K562 (cell line): ENCODE measurements around the gene FGF22. TPM values are rescaled to one million over a fixed set of nuclear protein-coding genes. Genes with fewer than 3 reads are reported as not detected.

ENCODE experiments used
- ATAC-seq: fragments of 200-7000 bp; cut with Tn5 transposase; 3 replicates; pipeline ENCODE4 v1.9.1; 2020; ENCODE audit warnings: moderate library complexity
- BruUV-seq: library from RNA; stranded (reverse); fragments of 400-500 nt; replicated peaks from 2 replicates; lab custom pipeline; 2021; lab: Mats Ljungman, UMichigan
- CTCF ChIA-PET: fragments of 300-600 bp; formaldehyde crosslinking; extraction: SDS; loops from one replicate; lab custom pipeline; 2021; ENCODE audit warnings: low intra/inter-chr PET ratio; lab: Yijun Ruan, JAX
- POLR2A ChIA-PET: fragments of 300-600, 350-650 bp; sonication (Branson Sonifier 250); formaldehyde crosslinking; extraction: SDS; loops from one replicate; lab custom pipeline; 2021; ENCODE audit warnings: antibody characterized with exemption, inconsistent platforms; lab: Yijun Ruan, JAX
- DNase-seq, 4 experiments: peaks; one replicate each; pipeline versions ENCODE4 v3.0.0 to v3.0.0-alpha.2; 2011 to 2018; ENCODE audit warnings: low spot score in 3 of 4, mixed read lengths in 3 of 4; ENCODE audit errors: extremely low read depth in 1 of 4
- FAIRE-seq: peaks from 2 replicates; lab custom pipeline; 2011; peaks lifted over from hg19 to GRCh38; lab: Jason Lieb, UNC
- H2AFZ ChIP-seq: 2 replicates; pipeline ENCODE4 v1.6.0; 2011; ENCODE audit warnings: low read depth, low read length, control low read depth, inconsistent platforms
- H3K27ac ChIP-seq: fragments of 200-600 bp; 3 replicates; pipeline ENCODE4 v1.8.0; 2011; ENCODE audit warnings: low read depth, mild to moderate bottlenecking, control low read depth, inconsistent platforms, low read length, moderate library complexity, mixed read lengths; ENCODE audit errors: extremely low read depth
- H3K27me3 ChIP-seq, 2 experiments: fragments of 300-600 bp in 1 of 2; 2 replicates in 1 of 2; 3 replicates in 1 of 2; pipeline versions ENCODE4 v1.6.0 to v1.8.0; 2011; ENCODE audit warnings: inconsistent platforms in 2 of 2, low read length in 2 of 2, mild to moderate bottlenecking in 1 of 2, mixed read lengths in 1 of 2, moderate library complexity in 1 of 2; ENCODE audit not compliant: control insufficient read depth in 2 of 2, insufficient read depth in 2 of 2
- H3K36me3 ChIP-seq: fragments of 300-600 bp; 3 replicates; pipeline ENCODE4 v1.8.0; 2011; ENCODE audit warnings: mild to moderate bottlenecking, low read length, inconsistent platforms; ENCODE audit not compliant: control insufficient read depth, insufficient read depth
- H3K4me1 ChIP-seq, 2 experiments: fragments of 200-600 bp in 1 of 2; replicated peaks in 1 of 2; 2 replicates in 1 of 2; 3 replicates in 1 of 2; pipeline versions ENCODE4 v1.5.1 to v1.8.0; 2011; ENCODE audit warnings: inconsistent platforms in 2 of 2, low read length in 2 of 2, mild to moderate bottlenecking in 1 of 2, mixed read lengths in 1 of 2, moderate library complexity in 1 of 2; ENCODE audit not compliant: control insufficient read depth in 2 of 2, insufficient read depth in 2 of 2
- H3K4me2 ChIP-seq: 2 replicates; pipeline ENCODE4 v1.6.1; 2011; ENCODE audit warnings: low read length, control low read depth, inconsistent platforms, mixed read lengths; ENCODE audit not compliant: insufficient read depth
- H3K4me3 ChIP-seq: fragments of 200-600 bp; sonication (generic), shearing (Covaris generic); 2 replicates; pipeline ENCODE4 v1.5.1; 2016; ENCODE audit warnings: control low read depth, inconsistent platforms
- H3K79me2 ChIP-seq: fragments of 200-600 bp; 3 replicates; pipeline ENCODE4 v1.8.0; 2011; ENCODE audit warnings: low read length, inconsistent platforms; ENCODE audit not compliant: control insufficient read depth, insufficient read depth
- H3K9ac ChIP-seq, 2 experiments: 2 replicates each; pipeline versions ENCODE4 v1.6.0 to v1.6.1; 2011; ENCODE audit warnings: low read depth in 2 of 2, low read length in 2 of 2, control low read depth in 1 of 2, inconsistent platforms in 1 of 2, mild to moderate bottlenecking in 1 of 2, mixed read lengths in 1 of 2; ENCODE audit not compliant: insufficient read depth in 1 of 2
- H3K9me1 ChIP-seq: one replicate; pipeline ENCODE4 v1.6.0; 2011; ENCODE audit warnings: inconsistent platforms, mild to moderate bottlenecking, low read length, moderate library complexity; ENCODE audit not compliant: control insufficient read depth, insufficient read depth
- H3K9me3 ChIP-seq: replicated peaks from 2 replicates; pipeline ENCODE4 v1.5.1; 2011; ENCODE audit warnings: low read depth, low read length, inconsistent platforms; ENCODE audit not compliant: control insufficient read depth, insufficient read depth
- H4K20me1 ChIP-seq: replicated peaks from 2 replicates; pipeline ENCODE4 v1.6.1; 2011; ENCODE audit warnings: low read length, inconsistent platforms, mixed read lengths; ENCODE audit not compliant: control insufficient read depth, insufficient read depth
- ILK ChIP-seq: fragments of 450-650 bp; IDR thresholded peaks from 2 replicates; pipeline ENCODE4 v1.6.1; 2016; ENCODE audit warnings: missing genetic modification characterization, low read depth, mild to moderate bottlenecking, missing compliant biosample characterization, moderate library complexity, borderline replicate concordance
- KLF1 ChIP-seq: fragments of 450-650 bp; IDR thresholded peaks from 2 replicates; pipeline ENCODE4 v1.6.1; 2016; ENCODE audit warnings: missing genetic modification characterization, missing compliant biosample characterization
- KLF16 ChIP-seq: IDR thresholded peaks from 2 replicates; pipeline ENCODE4 v1.6.1; 2016; ENCODE audit warnings: antibody characterized with exemption
- PHB ChIP-seq: fragments of 250-450 bp; sonication (Bioruptor Pico); IDR thresholded peaks from 2 replicates; pipeline ENCODE4 v1.5.0; 2021
- POLR2G ChIP-seq: fragments of 200-400 bp; formaldehyde crosslinking; IDR thresholded peaks from 2 replicates; pipeline ENCODE4 v1.6.1; 2017; ENCODE audit warnings: low read depth, mild to moderate bottlenecking, antibody characterized with exemption, low read length, moderate library complexity
- RBM34 ChIP-seq: fragments of 200-400 bp; formaldehyde crosslinking; IDR thresholded peaks from 2 replicates; pipeline ENCODE4 v1.6.1; 2018; ENCODE audit warnings: low read length, borderline replicate concordance; ENCODE audit not compliant: insufficient read depth
- SAFB2 ChIP-seq: fragments of 200-400 bp; formaldehyde crosslinking; IDR thresholded peaks from 2 replicates; pipeline ENCODE4 v1.6.1; 2018; ENCODE audit warnings: borderline replicate concordance, low read length, low read depth, moderate library complexity; ENCODE audit not compliant: severe bottlenecking
- SMARCA4 ChIP-seq: fragments of 450-650 bp; IDR thresholded peaks from 2 replicates; pipeline ENCODE4 v1.6.1; 2016
- STAT5B ChIP-seq: fragments of 250-450 bp; sonication (Bioruptor Pico); IDR thresholded peaks from 2 replicates; pipeline ENCODE4 v1.8.0; 2021; ENCODE audit warnings: mild to moderate bottlenecking, inconsistent platforms
- ZBTB7A ChIP-seq: IDR thresholded peaks from 2 replicates; pipeline ENCODE4 v1.6.1; 2011; ENCODE audit warnings: low read depth, mild to moderate bottlenecking, low read length, moderate library complexity, borderline replicate concordance; ENCODE audit not compliant: control insufficient read depth
- ZNF717 ChIP-seq: fragments of 250-450 bp; sonication (Bioruptor Pico); IDR thresholded peaks from 2 replicates; pipeline ENCODE4 v1.5.0; 2021
- WGBS: fragments of 100-300 bp; shearing (Covaris generic); methylation state at CpG from one replicate; pipeline ENCODE4 v1.1.6; 2016; ENCODE audit warnings: low coverage, mixed read lengths; ENCODE audit not compliant: insufficient coverage; ENCODE audit errors: missing lambda C conversion rate; 5-methylcytosine and 5-hydroxymethylcytosine counted together
- in situ Hi-C: fragments of 300-500 bp; cut with MboI; formaldehyde crosslinking; loops from 4 replicates; pipeline ENCODE4 v1.15.0; 2018; ENCODE audit warnings: inconsistent platforms, mixed read lengths
- intact Hi-C: fragments of 100-400 bp; cut with micrococcal nuclease; formaldehyde crosslinking; loops from 2 replicates; pipeline ENCODE4 v1.14.2; 2022
- polyA plus RNA-seq, 8 experiments: library from polyadenylated mRNA; depleted of rRNA in 4 of 8; stranded (reverse) in 5 of 8; unstranded in 3 of 8; fragments of >200 nt; fragmentation: Nextera tagmentation in 2 of 8; fragmentation: Illumina TruSeq in 1 of 8; extraction: Ambion mirVana in 2 of 8; extraction: Trizol in 1 of 8; gene quantifications; 2 replicates each; pipeline versions ENCODE4 v1.2.1 to v1.2.3, GENCODE V29; 2011 to 2014; ENCODE audit warnings: inconsistent platforms in 1 of 8, missing spikeins in 1 of 8
- total RNA-seq, 7 experiments: library from RNA; depleted of rRNA in 6 of 7; stranded (reverse); fragments of >200 nt in 6 of 7; fragmentation: Illumina TruSeq in 2 of 7; extraction: Trizol in 2 of 7; gene quantifications; 2 replicates each; pipeline versions ENCODE4 v1.2.1 to v1.2.3, GENCODE V29; 2011 to 2021; ENCODE audit warnings: low replicate concordance in 1 of 7

FGF22 gene
- total and polyA plus RNA-seq, 9 of the 15 experiments (the other 6 are each of a cell fraction or from before 2014, with no cell fraction given): 0.14 to 2.2 (median 0.86) TPM; not detected in 4

- POLR2A ChIA-PET: no interaction called here
- intact Hi-C loops (no loop called here), in situ Hi-C loops (no loop called here)
- no TSS peak for BruUV-seq
- Histone ChIP-seq H3K9me1 (no peaks in the 10 kb centered on the region), H3K4me2 (no peak overlapping the region), H2AFZ (no peak overlapping the region), H3K9ac (no peak overlapping the region), H3K9me3 (no peaks in the 10 kb centered on the region), H3K27me3 (no peaks in the 10 kb centered on the region), H3K27ac (no peak overlapping the region), H4K20me1 (no peaks in the 10 kb centered on the region), H3K79me2 (no peaks in the 10 kb centered on the region), H3K4me3 (no peak overlapping the region), H3K4me1 (peaks cover 4 to 58% of the 10 kb centered on the region in 2 experiments; a peak in 4 of 5 replicates), H3K36me3 (peaks cover 40% of the 10 kb centered on the region; the same call in 1 of the 3 replicates)
- ATAC-seq: no peak
- WGBS: 84% methylated on average over 3 of the region's 24 CpGs
- DNase-seq: no peak
- no peak for TF ChIP-seq KLF1
- no peak for TF ChIP-seq RBM34
- no peak for TF ChIP-seq SMARCA4
- TF ChIP-seq ZBTB7A: peak; percentile 13; the same call in 1 of the 2 replicates
- peak; percentile 49; the same call in 1 of the 2 replicates for TF ChIP-seq POLR2G
- FAIRE-seq: no peak
- CTCF ChIA-PET: no interaction called here
Observed at GRCh38 chr19:643736-644135, 4.1 kb downstream of the FGF22 start.

- Histone ChIP-seq H3K9ac (no peak overlapping the region), H3K9me1 (no peaks in the 10 kb centered on the region), H3K4me1 (peaks cover 0 to 52% of the 10 kb centered on the region in 2 experiments; a peak in 2 of 5 replicates), H3K27ac (no peak overlapping the region), H2AFZ (no peak overlapping the region), H3K27me3 (no peaks in the 10 kb centered on the region), H3K79me2 (no peaks in the 10 kb centered on the region), H3K9me3 (no peaks in the 10 kb centered on the region), H3K4me3 (no peak overlapping the region), H3K4me2 (no peak overlapping the region), H3K36me3 (peaks cover 46% of the 10 kb centered on the region; the same call in 1 of the 3 replicates), H4K20me1 (no peaks in the 10 kb centered on the region)
- 78% methylated on average over 17 of the region's 28 CpGs for WGBS
- in situ Hi-C loops (no loop called here), intact Hi-C loops (no loop called here)
- BruUV-seq: no TSS peak
- POLR2A ChIA-PET: no interaction called here
- TF ChIP-seq POLR2G (peak; percentile 14), ZNF717 (CRISPR knock-in tag) (no peak), ILK (no peak), SAFB2 (no peak), KLF16 (no peak), PHB (no peak), STAT5B (CRISPR knock-in tag) (no peak)
- CTCF ChIA-PET: no interaction called here
- DNase-seq: no peak
- ATAC-seq: no peak
- FAIRE-seq: no peak
Observed at GRCh38 chr19:644363-644762, 4.7 kb downstream of the FGF22 start.
